A549 (cell line): Measurements from ENCODE around the gene TMEM51. TPM values are rescaled to one million over a fixed set of nuclear protein-coding genes. Genes with fewer than 3 reads are reported as not detected.

ENCODE experiments used
- ATAC-seq, 2 experiments: fragments of 200-7000 bp in 1 of 2; fragments of >200 bp in 1 of 2; cut with Nextera tagmentation in 1 of 2; cut with Tn5 transposase in 1 of 2; 3 replicates each; pipeline versions ENCODE4 v1.8.0 to v1.9.1; 2018 to 2020; ENCODE audit warnings: mild to moderate bottlenecking in 1 of 2, moderate library complexity in 1 of 2
- CTCF ChIA-PET: fragments of 300-600 bp; sonication (Branson Sonifier 250); formaldehyde crosslinking; extraction: SDS; loops from one replicate; lab custom pipeline; 2021; ENCODE audit warnings: antibody characterized with exemption, inconsistent platforms; lab: Yijun Ruan, JAX
- POLR2A ChIA-PET: fragments of 350-600 bp; formaldehyde crosslinking; extraction: SDS; loops from one replicate; lab custom pipeline; 2021; ENCODE audit warnings: antibody characterized with exemption, inconsistent platforms; lab: Yijun Ruan, JAX
- DNase-seq, 2 experiments: peaks; one replicate each; pipeline versions ENCODE4 v3.0.0 to v3.0.0-alpha.2; 2011 to 2016; ENCODE audit warnings: low read depth in 1 of 2, low spot score in 1 of 2
- FAIRE-seq: peaks from 2 replicates; lab custom pipeline; 2011; peaks lifted over from hg19 to GRCh38; lab: Jason Lieb, UNC
- H3K27ac ChIP-seq, 2 experiments: fragments of >200 bp; sonication (Bioruptor Twin); formaldehyde crosslinking; 3 replicates each; pipeline ENCODE4 v1.5.1; 2016 to 2017
- H3K4me1 ChIP-seq: fragments of >200 bp; sonication (Bioruptor Twin); formaldehyde crosslinking; 3 replicates; pipeline ENCODE4 v1.6.1; 2016
- H3K4me2 ChIP-seq: fragments of >200 bp; sonication (Bioruptor Twin); formaldehyde crosslinking; 3 replicates; pipeline ENCODE4 v1.6.1; 2016
- H3K4me3 ChIP-seq: fragments of >200 bp; sonication (Bioruptor Twin); formaldehyde crosslinking; 3 replicates; pipeline ENCODE4 v1.5.1; 2016
- H3K9me3 ChIP-seq: fragments of >200 bp; sonication (Bioruptor Twin); formaldehyde crosslinking; 3 replicates; pipeline ENCODE4 v1.6.1; 2016
- CBX2 ChIP-seq: fragments of 200-600 bp; sonication (generic); IDR thresholded peaks from 2 replicates; pipeline ENCODE4 v1.6.1; 2016; ENCODE audit warnings: low read depth, mild to moderate bottlenecking, borderline replicate concordance
- CBX8 ChIP-seq: fragments of 200-600 bp; sonication (generic); IDR thresholded peaks from 2 replicates; pipeline ENCODE4 v1.6.1; 2016
- CHD4 ChIP-seq: fragments of 200-600 bp; sonication (generic); IDR thresholded peaks from 2 replicates; pipeline ENCODE4 v1.6.1; 2016; ENCODE audit warnings: antibody characterized with exemption, mild to moderate bottlenecking, borderline replicate concordance
- EHMT2 ChIP-seq: fragments of 200-600 bp; sonication (generic); IDR thresholded peaks from 2 replicates; pipeline ENCODE4 v1.6.1; 2016; ENCODE audit warnings: antibody characterized with exemption, low read depth, mild to moderate bottlenecking, moderate library complexity
- ELK1 ChIP-seq: fragments of 150-350 bp; IDR thresholded peaks from 2 replicates; pipeline ENCODE4 v1.6.1; 2014; ENCODE audit warnings: low read depth, mild to moderate bottlenecking, low read length
- ESRRA ChIP-seq: fragments of 150-350 bp; IDR thresholded peaks from 2 replicates; pipeline ENCODE4 v1.6.1; 2014; ENCODE audit warnings: mild to moderate bottlenecking, low read length, borderline replicate concordance
- FOSL2 ChIP-seq, 2 experiments: fragments of 450-650 bp in 1 of 2; fragments of >200 bp in 1 of 2; sonication (Bioruptor Twin) in 1 of 2; formaldehyde crosslinking; IDR thresholded peaks; 2 replicates each; pipeline versions ENCODE4 v1.5.0 to v1.6.1; 2016 to 2020; ENCODE audit warnings: mild to moderate bottlenecking in 1 of 2, moderate library complexity in 1 of 2
- GATA3 ChIP-seq: IDR thresholded peaks from 2 replicates; pipeline ENCODE4 v1.6.1; 2012; ENCODE audit warnings: borderline replicate concordance
- HEYL ChIP-seq: fragments of 250-450 bp; sonication (Bioruptor Pico); IDR thresholded peaks from 2 replicates; pipeline ENCODE4 v1.8.0; 2021; ENCODE audit warnings: mild to moderate bottlenecking, moderate library complexity
- HOXB13 ChIP-seq: fragments of 250-450 bp; sonication (Bioruptor Pico); IDR thresholded peaks from 2 replicates; pipeline ENCODE4 v1.5.0; 2020; ENCODE audit warnings: low read depth, mild to moderate bottlenecking, moderate library complexity
- HOXB5 ChIP-seq: fragments of 250-450 bp; sonication (Bioruptor Pico); IDR thresholded peaks from 2 replicates; pipeline ENCODE4 v1.5.0; 2020; ENCODE audit warnings: mild to moderate bottlenecking, moderate library complexity
- JUNB ChIP-seq: fragments of >200 bp; sonication (Bioruptor Twin); formaldehyde crosslinking; IDR thresholded peaks from 2 replicates; pipeline ENCODE4 v1.6.1; 2016
- KDM5A ChIP-seq: fragments of 200-600 bp; sonication (generic); IDR thresholded peaks from 2 replicates; pipeline ENCODE4 v1.6.1; 2016; ENCODE audit warnings: antibody characterized with exemption, mild to moderate bottlenecking
- MAFK ChIP-seq: fragments of 450-650 bp; IDR thresholded peaks from 2 replicates; pipeline ENCODE4 v1.6.1; 2014; ENCODE audit not compliant: partially characterized antibody
- MYC ChIP-seq: IDR thresholded peaks from 2 replicates; pipeline ENCODE4 v1.6.1; 2012; ENCODE audit warnings: mild to moderate bottlenecking, inconsistent platforms, low read length, improper control_type of control experiment, borderline replicate concordance
- NFE2L2 ChIP-seq: fragments of 150-350 bp; conservative IDR thresholded peaks from 2 replicates; pipeline ENCODE4 v1.6.1; 2014; ENCODE audit warnings: low read length
- PHF8 ChIP-seq: fragments of 200-600 bp; sonication (generic); IDR thresholded peaks from 2 replicates; pipeline ENCODE4 v1.6.1; 2016; ENCODE audit warnings: low read depth, mild to moderate bottlenecking, antibody characterized with exemption, moderate library complexity, borderline replicate concordance
- RAD21 ChIP-seq, 2 experiments: fragments of >200 bp in 1 of 2; sonication (Bioruptor Twin) in 1 of 2; formaldehyde crosslinking in 1 of 2; IDR thresholded peaks in 1 of 2; conservative IDR thresholded peaks in 1 of 2; 2 replicates in 1 of 2; 3 replicates in 1 of 2; pipeline ENCODE4 v1.6.1; 2012 to 2018; ENCODE audit warnings: inconsistent platforms in 1 of 2
- RFX5 ChIP-seq: fragments of 450-650 bp; IDR thresholded peaks from 2 replicates; pipeline ENCODE4 v1.7.1; 2014; ENCODE audit warnings: antibody characterized with exemption, mild to moderate bottlenecking, moderate library complexity
- SREBF2 ChIP-seq: fragments of 450-650 bp; IDR thresholded peaks from 2 replicates; pipeline ENCODE4 v1.6.1; 2014; ENCODE audit warnings: mild to moderate bottlenecking, moderate library complexity
- TFCP2L1 ChIP-seq: fragments of 250-450 bp; sonication (Bioruptor Pico); IDR thresholded peaks from 2 replicates; pipeline ENCODE4 v1.5.0; 2021; ENCODE audit warnings: mild to moderate bottlenecking
- TP53 ChIP-seq: fragments of 250-450 bp; sonication (Bioruptor Pico); IDR thresholded peaks from 2 replicates; pipeline ENCODE4 v1.5.0; 2021; ENCODE audit warnings: mild to moderate bottlenecking, moderate library complexity
- WGBS: methylation state at CpG from one replicate; pipeline ENCODE4 v1.1.6; 2017; ENCODE audit errors: missing lambda C conversion rate; 5-methylcytosine and 5-hydroxymethylcytosine counted together
- polyA plus RNA-seq, 4 experiments: library from polyadenylated mRNA; depleted of rRNA in 3 of 4; stranded (reverse); fragments of >200 nt; fragmentation: RNase III in 1 of 4; extraction: RNeasy Plus Mini Kit Qiagen cat#74134 plus additional on column Dnase treatment in 1 of 4; gene quantifications; 2 replicates in 3 of 4; 3 replicates in 1 of 4; pipeline ENCODE4 v1.2.3, GENCODE V29; 2011 to 2017
- TF ChIP-seq, protein P1 (sequence below): fragments of 450-650 bp; IDR thresholded peaks from 2 replicates; pipeline ENCODE4 v1.6.1; 2014; ENCODE audit warnings: antibody characterized with exemption
- TF ChIP-seq, protein P2 (sequence below): fragments of >200 bp; sonication (Bioruptor Twin); formaldehyde crosslinking; IDR thresholded peaks from 3 replicates; pipeline ENCODE4 v1.6.1; 2016

The TMEM51 gene
- polyA plus RNA-seq, 2 of the 4 experiments (the other 2 are of a cell fraction) = 20.0 to 22.8 TPM

GRCh38 chr1:15261155-15262002, 107.8 kb downstream of the TMEM51 start:
- DNase-seq (peak in 1 of 2 experiments; percentile 24), ATAC-seq (peak; percentile 74 to 83), FAIRE-seq (no peak)
- Histone ChIP-seq H3K4me1 (peaks cover 13% of the 10 kb centered on the region), H3K9me3 (no peaks in the 10 kb centered on the region), H3K27ac (peak overlapping the region; percentile 29 to 81), H3K4me2 (peak overlapping the region; percentile 63), H3K4me3 (no peak overlapping the region)
- ChIA-PET POLR2A (no interaction called here), CTCF (interaction anchor here (0.7 to 2.9 kb wide), 7 partner anchors 10 to 109 kb away, joined by 3 to 25 read pairs (median 5); no protein-coding TSS in a partner anchor)
- 22% methylated on average over 20 of the region's 20 CpGs for WGBS
- no peak for TF ChIP-seq FOSL2 (IDR thresholded peaks at IDR 0.05)
- TF ChIP-seq FOSL2 (CRISPR knock-in tag; IDR thresholded peaks at IDR 0.05) = peak; percentile 25; the same call in 1 of the 2 replicates
- TF ChIP-seq HEYL = no peak
- TF ChIP-seq, all 56 proteins: peak for 1

GRCh38 chr1:15262003-15262377, 108.4 kb downstream of the TMEM51 start:
- Histone ChIP-seq H3K27ac (peak overlapping the region in 1 of 2 experiments; percentile 81; a peak in 2 of 6 replicates), H3K4me2 (peak overlapping the region; percentile 63), H3K9me3 (no peaks in the 10 kb centered on the region), H3K4me1 (peaks cover 13% of the 10 kb centered on the region), H3K4me3 (no peak overlapping the region)
- ChIA-PET POLR2A (no interaction called here), CTCF (interaction anchor here (0.6 to 2.9 kb wide), 6 partner anchors 10 to 109 kb away, joined by 3 to 25 read pairs (median 5); no protein-coding TSS in a partner anchor)
- ATAC-seq = no peak
- 88% methylated on average over 2 of the region's 2 CpGs for WGBS
- no peak for TF ChIP-seq RFX5
- no peak for TF ChIP-seq ESRRA
- no peak for TF ChIP-seq FOSL2 (IDR thresholded peaks at IDR 0.05)
- TF ChIP-seq FOSL2 (CRISPR knock-in tag; IDR thresholded peaks at IDR 0.05) = no peak
- TF ChIP-seq TP53 (CRISPR knock-in tag) = no peak
- TF ChIP-seq KDM5A = no peak
- TF ChIP-seq CBX8 = no peak
- DNase-seq = no peak
- no peak for FAIRE-seq

- Histone ChIP-seq H3K4me3 (no peak overlapping the region), H3K9me3 (no peaks in the 10 kb centered on the region), H3K4me1 (peaks cover 13% of the 10 kb centered on the region), H3K4me2 (no peak overlapping the region), H3K27ac (no peak overlapping the region)
- no peak for ATAC-seq
- FAIRE-seq = no peak
- no peak for TF ChIP-seq JUNB
- no peak for TF ChIP-seq HOXB13 (CRISPR knock-in tag)
- TF ChIP-seq ELK1 = no peak
- no peak for TF ChIP-seq CHD4
- no peak for TF ChIP-seq NFE2L2
- TF ChIP-seq GATA3 = no peak
- TF ChIP-seq, protein P1, sequence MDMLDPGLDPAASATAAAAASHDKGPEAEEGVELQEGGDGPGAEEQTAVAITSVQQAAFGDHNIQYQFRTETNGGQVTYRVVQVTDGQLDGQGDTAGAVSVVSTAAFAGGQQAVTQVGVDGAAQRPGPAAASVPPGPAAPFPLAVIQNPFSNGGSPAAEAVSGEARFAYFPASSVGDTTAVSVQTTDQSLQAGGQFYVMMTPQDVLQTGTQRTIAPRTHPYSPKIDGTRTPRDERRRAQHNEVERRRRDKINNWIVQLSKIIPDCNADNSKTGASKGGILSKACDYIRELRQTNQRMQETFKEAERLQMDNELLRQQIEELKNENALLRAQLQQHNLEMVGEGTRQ = no peak
- no peak for TF ChIP-seq PHF8
- TF ChIP-seq SREBF2 = no peak
- TF ChIP-seq, protein P2, sequence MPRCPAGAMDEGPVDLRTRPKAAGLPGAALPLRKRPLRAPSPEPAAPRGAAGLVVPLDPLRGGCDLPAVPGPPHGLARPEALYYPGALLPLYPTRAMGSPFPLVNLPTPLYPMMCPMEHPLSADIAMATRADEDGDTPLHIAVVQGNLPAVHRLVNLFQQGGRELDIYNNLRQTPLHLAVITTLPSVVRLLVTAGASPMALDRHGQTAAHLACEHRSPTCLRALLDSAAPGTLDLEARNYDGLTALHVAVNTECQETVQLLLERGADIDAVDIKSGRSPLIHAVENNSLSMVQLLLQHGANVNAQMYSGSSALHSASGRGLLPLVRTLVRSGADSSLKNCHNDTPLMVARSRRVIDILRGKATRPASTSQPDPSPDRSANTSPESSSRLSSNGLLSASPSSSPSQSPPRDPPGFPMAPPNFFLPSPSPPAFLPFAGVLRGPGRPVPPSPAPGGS = no peak
- no peak for TF ChIP-seq MAFK
- no peak for TF ChIP-seq RAD21 (conservative IDR thresholded peaks at IDR 0.05 in 1 of 2, IDR thresholded peaks at IDR 0.05 in 1 of 2)
- TF ChIP-seq CBX2 = no peak
- TF ChIP-seq TFCP2L1 (CRISPR knock-in tag) = no peak
- no peak for TF ChIP-seq HOXB5 (CRISPR knock-in tag)
- no peak for TF ChIP-seq EHMT2
- TF ChIP-seq MYC = no peak
- ChIA-PET POLR2A (no interaction called here), CTCF (interaction anchor here (0.6 to 2.9 kb wide), 4 partner anchors 9 to 110 kb away, joined by 3 to 25 read pairs (median 5); no protein-coding TSS in a partner anchor)
- DNase-seq = no peak
- WGBS = 91% methylated on average over 5 of the region's 5 CpGs
These were observed 109.2 kb downstream of the TMEM51 start for GRCh38 chr1:15262706-15263105.
